Neural progenitor cell (in vitro differentiated cells): ENCODE data around the gene RPTOR.

Experiments used
- EZH2 ChIP-seq: fragments of 200-600 bp; sonication (generic); IDR thresholded peaks from 2 replicates; pipeline ENCODE4 v1.6.1; 2017; ENCODE audit warnings: antibody characterized with exemption, mild to moderate bottlenecking, moderate library complexity
- TF ChIP-seq, protein P1 (sequence below): fragments of 200-600 bp; sonication (generic); IDR thresholded peaks from 2 replicates; pipeline ENCODE4 v1.5.1; 2017; ENCODE audit warnings: antibody characterized with exemption, mild to moderate bottlenecking

DNA sequence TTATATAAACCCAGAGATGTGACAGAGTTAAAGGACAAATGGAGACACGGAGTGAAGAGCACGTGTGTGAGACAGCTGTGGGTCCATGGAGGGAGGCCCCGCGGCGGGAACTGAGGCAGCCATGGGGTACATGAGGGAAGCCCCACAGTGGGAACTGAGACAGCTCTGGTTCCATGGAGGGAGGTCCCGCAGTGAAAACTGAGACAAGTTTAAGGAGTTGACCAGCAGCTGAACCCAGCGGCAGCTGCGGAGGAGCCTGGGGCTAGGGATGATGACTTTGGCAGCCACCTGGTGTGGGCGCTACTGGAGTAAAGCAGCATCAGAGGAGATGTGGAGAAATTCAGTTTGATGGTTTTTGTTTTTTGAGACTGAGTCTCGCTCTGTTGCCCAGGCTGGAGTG is 185.1 kb downstream of the RPTOR start:
- TF ChIP-seq, protein P1, sequence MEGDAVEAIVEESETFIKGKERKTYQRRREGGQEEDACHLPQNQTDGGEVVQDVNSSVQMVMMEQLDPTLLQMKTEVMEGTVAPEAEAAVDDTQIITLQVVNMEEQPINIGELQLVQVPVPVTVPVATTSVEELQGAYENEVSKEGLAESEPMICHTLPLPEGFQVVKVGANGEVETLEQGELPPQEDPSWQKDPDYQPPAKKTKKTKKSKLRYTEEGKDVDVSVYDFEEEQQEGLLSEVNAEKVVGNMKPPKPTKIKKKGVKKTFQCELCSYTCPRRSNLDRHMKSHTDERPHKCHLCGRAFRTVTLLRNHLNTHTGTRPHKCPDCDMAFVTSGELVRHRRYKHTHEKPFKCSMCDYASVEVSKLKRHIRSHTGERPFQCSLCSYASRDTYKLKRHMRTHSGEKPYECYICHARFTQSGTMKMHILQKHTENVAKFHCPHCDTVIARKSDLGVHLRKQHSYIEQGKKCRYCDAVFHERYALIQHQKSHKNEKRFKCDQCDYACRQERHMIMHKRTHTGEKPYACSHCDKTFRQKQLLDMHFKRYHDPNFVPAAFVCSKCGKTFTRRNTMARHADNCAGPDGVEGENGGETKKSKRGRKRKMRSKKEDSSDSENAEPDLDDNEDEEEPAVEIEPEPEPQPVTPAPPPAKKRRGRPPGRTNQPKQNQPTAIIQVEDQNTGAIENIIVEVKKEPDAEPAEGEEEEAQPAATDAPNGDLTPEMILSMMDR, result no peak
- TF ChIP-seq EZH2, result no peak
